Hypothalamus (tissue), 51 donors: ENCODE data around the gene SRPK2.

Experiments
- DNase-seq, 51 donors: peaks; one replicate each; lab custom pipeline; 2025; lab: John Stamatoyannopoulos, UW

SRPK2 gene

GRCh38 chr7:105107458-105107857 lies 281.3 kb downstream of the SRPK2 start:
- DNase-seq, result no peak

DNA sequence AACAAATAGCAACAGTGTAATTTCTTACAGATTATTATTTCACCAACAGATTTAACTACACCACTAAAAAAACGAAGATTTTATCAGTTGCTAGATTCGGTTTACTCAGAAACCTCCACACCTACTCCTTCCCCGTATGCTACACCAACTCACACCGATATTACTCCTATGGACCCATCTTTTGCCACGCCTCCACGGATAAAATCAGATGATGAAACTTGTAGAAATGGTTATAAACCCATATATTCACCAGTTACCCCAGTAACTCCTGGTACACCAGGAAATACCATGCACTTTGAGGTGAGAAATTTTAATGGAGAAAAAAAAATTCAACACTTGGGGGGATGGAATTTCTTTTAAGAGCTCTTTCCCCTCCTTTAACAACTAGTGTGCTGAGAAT lies 282.2 kb downstream of the SRPK2 start:
- DNase-seq, result no peak

GRCh38 chr7:105105579-105105978 lies 283.1 kb downstream of the SRPK2 start:
- no peak for DNase-seq

DNA sequence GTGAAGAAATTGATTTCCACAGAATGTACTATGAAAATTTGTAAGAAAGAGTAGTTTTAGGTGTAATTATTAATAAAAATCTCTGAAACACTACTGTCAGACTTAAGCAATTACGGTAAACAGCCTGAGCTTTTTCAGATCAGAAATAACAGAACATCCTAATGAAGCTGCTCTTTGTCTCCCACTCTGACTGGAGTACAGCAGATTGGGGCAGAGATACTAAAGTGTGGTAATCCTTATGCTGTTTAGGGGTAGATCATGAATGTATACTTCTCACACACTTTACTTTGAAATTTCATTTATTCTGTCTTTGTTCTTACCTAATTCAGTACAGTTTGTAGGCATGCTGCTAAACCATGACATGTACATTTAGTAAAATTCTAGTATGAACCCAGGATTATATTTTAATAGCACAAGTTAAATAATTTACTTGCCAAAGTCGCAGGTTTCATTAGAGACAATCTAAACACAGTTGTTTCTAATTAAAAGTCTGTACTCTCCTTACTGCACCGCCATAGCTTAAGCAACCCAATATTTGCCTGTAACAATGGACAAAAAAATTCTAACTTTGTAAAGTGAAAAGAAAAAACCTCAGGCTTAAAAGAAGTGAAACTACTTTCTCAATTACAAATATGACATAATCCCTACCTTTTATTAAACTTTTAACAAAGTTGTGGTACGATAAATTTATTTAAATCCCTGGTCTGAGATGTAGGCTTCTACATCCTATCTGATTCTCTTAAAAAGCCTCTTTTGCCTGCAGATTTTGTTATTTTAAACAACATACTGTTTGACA lies 286.0 kb downstream of the SRPK2 start:
- DNase-seq, result no peak

- DNase-seq, result no peak
These were observed 286.9 kb downstream of the SRPK2 start for GRCh38 chr7:105101864-105102263.

DNA sequence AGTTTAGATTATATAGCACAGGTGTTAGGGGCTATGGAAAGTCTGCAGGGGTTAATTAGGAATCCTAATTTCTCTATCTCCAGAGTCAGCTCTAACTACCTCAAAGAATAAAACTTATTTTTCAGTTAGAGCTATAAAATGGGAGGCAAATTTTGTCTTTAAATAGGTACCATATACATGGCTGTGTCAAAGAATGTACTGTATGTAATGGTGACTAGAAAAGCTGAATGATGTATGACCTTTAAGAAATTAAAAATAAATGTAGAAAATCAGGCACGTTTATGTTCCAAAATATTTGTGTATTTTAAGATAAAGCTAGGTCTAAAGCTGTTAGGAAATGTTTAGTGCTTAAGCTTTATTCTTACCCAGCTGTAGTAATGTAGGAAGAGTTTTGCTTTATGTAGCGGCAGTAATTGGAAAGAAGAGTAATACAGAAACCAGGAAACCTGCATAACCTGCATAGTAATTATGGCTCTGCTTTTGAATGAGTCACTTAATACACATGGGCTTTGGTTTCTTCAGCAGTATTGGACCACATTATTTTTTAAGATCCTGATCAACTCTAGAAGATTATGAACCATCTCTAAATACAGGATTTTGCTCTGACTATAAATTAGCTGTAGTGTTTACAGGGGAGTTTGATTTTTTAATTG lies 289.7 kb downstream of the SRPK2 start:
- DNase-seq, result no peak

DNA sequence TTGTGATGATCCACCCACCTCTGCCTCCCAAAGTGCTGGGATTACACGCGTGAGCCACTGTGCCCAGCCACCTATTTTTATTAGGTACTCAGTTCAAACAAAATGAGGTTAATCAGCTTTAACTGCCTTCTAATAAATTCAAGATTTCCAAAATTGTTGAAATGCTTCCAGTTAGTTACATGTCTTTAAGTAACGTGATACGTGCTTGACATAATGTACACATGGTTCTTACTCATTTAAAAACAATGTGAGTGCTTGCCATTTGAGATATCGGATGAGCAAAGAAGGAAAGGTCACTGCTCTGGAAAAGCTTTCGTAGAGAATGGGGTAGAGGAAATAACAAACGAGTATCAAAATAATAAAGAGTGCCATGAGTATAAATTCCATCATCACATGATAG lies 291.1 kb downstream of the SRPK2 start:
- no peak for DNase-seq

DNA sequence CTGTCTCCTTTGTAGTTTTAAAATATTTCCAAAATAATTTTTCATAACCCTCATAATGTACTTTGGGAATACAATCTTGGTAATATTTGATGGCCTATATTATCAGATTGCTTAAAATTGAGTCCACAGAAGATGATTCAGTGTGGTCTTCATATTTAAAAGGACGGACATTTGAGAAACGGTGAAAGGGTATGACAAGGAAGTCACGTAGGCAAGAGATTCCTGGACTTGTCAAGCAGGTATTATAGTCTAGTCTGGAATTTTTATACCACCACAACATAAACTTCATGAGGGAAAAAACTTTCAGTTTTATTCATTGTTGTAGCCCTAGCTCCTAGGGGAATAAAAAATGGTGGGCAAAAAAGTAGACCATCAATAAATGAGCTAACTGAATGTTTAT lies 292.4 kb downstream of the SRPK2 start:
- no peak for DNase-seq

- DNase-seq, result no peak
These were observed 293.8 kb downstream of the SRPK2 start for GRCh38 chr7:105094966-105095365.

- no peak for DNase-seq
These were observed 300.3 kb downstream of the SRPK2 start for GRCh38 chr7:105088456-105088855.

DNA sequence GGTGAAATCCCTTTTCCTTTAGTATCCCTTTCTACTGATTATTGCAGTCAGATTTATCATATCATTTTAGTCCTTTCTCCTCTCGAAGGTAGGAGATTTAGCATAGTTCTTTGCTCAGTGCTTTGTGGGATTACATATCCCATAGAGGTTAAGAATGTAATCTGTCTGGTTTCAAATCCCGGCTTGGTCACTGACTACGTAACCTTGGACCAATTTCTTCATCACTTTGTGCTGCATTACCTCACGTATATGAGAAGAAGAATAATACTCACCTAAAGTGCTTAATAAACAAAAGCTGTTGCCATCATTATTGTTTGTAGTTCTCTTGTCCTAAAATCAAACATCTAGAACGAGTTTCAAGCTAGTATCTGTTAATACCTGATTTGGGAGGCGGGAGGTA lies 300.7 kb downstream of the SRPK2 start:
- no peak for DNase-seq

DNA sequence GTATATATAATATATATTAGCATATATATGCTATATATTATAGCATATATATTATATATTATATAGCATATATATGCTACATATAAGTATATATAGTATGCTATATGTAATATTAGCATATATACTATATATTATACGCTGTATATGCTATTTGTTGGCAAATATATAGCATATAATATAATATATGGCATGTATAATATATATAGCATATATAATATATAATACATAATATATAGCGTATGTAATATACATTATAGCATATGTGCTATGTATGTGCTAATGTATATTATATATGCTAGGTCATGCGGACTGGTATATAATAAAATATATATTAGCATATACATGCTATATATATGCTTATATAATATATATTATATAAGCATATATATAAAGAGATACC lies 301.9 kb downstream of the SRPK2 start:
- no peak for DNase-seq

DNA sequence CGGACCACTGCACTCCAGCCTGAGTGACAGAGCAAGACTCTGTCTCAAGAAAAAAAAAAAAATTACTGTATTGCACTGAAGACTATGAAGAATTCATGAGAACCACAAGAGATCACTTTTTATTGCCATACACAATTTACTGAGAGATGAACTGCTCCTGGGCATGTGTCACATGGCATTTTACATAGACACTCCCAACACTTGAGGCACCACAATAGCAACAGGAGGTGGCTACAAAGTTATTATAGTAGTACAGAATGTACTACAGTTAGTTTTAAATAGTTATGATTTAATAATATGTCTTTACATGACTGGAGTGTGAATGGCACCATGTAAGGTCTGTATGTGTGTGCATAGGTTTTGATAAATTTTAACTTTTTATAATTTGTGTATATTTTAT lies 304.1 kb downstream of the SRPK2 start:
- DNase-seq, result no peak

DNA sequence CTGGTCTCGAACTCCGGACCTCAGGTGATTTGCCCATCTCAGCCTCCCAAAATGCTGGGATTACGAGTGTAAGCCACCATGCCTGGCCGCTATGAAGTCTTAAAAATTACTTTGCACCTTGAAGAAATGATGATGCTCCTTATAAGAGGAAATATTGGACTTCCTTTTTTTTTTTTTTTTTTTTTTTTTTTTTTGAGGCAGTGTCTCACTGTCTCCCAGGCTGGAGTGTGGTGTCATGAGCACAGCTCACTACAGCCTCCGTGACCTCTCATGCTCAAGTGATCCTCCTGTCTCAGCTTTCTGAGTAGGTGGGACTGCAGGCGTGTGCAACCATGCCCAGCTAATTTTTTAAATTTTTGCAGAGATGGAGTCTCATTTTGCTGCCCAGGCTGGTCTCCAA lies 309.4 kb downstream of the SRPK2 start:
- no peak for DNase-seq

GRCh38 chr7:105073143-105073542 lies 315.6 kb downstream of the SRPK2 start:
- DNase-seq, result no peak

DNA sequence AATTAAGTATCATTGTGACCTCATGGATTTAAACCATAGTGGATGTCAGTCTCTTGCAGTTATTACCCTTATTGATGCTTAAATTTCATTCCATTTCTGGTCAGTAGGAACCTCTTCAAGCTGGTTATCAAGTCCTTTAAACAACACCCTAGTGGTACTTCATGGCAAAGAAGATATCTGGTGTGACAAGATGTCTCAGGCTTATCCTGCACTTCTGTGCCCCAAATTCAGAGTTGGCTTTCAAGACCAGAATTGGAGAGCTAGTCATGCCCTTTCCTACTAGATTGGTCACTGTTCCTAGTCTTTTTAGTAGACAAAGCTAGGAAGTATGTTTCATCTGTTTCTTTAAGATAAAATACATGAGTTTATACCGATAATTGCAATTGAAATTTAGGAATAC lies 319.8 kb downstream of the SRPK2 start:
- no peak for DNase-seq

GRCh38 chr7:105067691-105068090 lies 321.0 kb downstream of the SRPK2 start:
- no peak for DNase-seq
